Peyer's patch (tissue), 4 donors: ENCODE measurements around the gene CDH23.

Experiments
- CTCF ChIP-seq, 6 experiments: fragments of 450-650 bp in 4 of 6; fragments of 200-600 bp in 2 of 6; sonication (generic) in 1 of 6; IDR thresholded peaks; one replicate each; pipeline ENCODE4 v1.5.1; 2017 to 2019; ENCODE audit warnings: antibody characterized with exemption in 6 of 6, mild to moderate bottlenecking in 3 of 6, moderate library complexity in 1 of 6
- POLR2A ChIP-seq, 2 donors: fragments of 450-650 bp; IDR thresholded peaks; one replicate each; pipeline ENCODE4 v1.5.1; 2017; ENCODE audit warnings: antibody characterized with exemption in 2 of 2, mild to moderate bottlenecking in 2 of 2, moderate library complexity in 2 of 2

- TF ChIP-seq CTCF (IDR thresholded peaks at IDR 0.05) (no peak), POLR2A (IDR thresholded peaks at IDR 0.05) (no peak)
These were observed 342.7 kb downstream of the CDH23 start for GRCh38 chr10:71739358-71739900.
